Measurements from ENCODE around the gene PADI6. TPM values are rescaled to one million over a fixed set of nuclear protein-coding genes. Genes with fewer than 3 reads are reported as not detected.

Gene PADI6
- total RNA-seq, 1 donor from 2014 or later = not detected

- no peaks in the 10 kb centered on the region for H3K9me3 Mint-ChIP-seq (ENCODE audit: unreplicated experiment)
- H3K27ac Mint-ChIP-seq (ENCODE audit: unreplicated experiment) = no peak overlapping the region
- H3K4me3 Mint-ChIP-seq (ENCODE audit: unreplicated experiment) = no peak overlapping the region
- no peaks in the 10 kb centered on the region for H3K4me1 Mint-ChIP-seq (ENCODE audit: unreplicated experiment)
- no peaks in the 10 kb centered on the region for H3K36me3 Mint-ChIP-seq (ENCODE audit: unreplicated experiment)
- peaks cover 25% of the 10 kb centered on the region for H3K27me3 Mint-ChIP-seq (ENCODE audit: unreplicated experiment)
- TF ChIP-seq CTCF (IDR thresholded peaks at IDR 0.05) = no peak
- DNase-seq (ENCODE audit: extremely low spot score, unreplicated experiment) = no peak
These were observed 21.2 kb downstream of the PADI6 start for GRCh38 chr1:17393230-17393629.

DNA sequence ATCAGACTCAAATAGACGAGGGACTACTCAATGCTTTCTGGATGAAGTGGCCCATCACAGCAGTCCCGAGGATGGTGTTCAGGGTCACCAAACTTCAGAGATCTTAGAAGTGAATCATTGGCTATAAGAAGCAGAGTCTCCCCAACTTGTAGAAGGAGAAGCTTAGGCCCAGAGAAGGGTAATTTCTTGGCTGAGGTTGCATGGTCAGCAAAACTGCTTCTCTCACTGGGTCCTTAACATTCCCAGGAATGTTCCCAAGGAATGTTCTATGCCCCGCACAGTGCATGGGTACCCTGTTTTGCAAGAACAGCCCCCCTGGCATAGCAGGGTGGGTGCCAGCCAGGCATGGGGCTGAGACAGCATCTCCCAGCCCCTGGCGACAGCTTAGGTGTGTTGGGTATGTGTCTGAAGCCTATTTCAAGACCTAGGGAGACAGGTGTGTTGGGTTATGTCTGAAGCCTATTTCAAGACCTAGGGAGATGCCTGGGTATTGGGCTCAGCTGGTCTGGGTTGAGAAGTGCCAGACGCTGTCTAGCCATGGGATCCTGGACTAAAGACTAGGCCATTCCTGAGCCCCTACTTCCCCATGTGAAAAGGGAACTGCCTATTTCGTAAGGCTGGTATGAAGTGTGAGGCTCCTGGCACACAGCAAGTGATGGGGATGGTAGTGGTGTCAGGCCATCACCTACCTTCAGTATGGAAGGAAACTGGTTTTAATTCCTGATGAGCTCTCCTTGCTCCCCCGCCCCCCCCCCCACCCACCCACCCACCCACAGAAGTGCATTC, 26.1 kb downstream of the PADI6 start:
- Mint-ChIP-seq H3K9me3 (ENCODE audit: unreplicated experiment) (no peaks in the 10 kb centered on the region), H3K27ac (ENCODE audit: unreplicated experiment) (no peak overlapping the region), H3K27me3 (ENCODE audit: unreplicated experiment) (peaks cover 4% of the 10 kb centered on the region), H3K4me3 (ENCODE audit: unreplicated experiment) (no peak overlapping the region), H3K36me3 (ENCODE audit: unreplicated experiment) (no peaks in the 10 kb centered on the region), H3K4me1 (ENCODE audit: unreplicated experiment) (peaks cover 1% of the 10 kb centered on the region)
- no peak for TF ChIP-seq CTCF (IDR thresholded peaks at IDR 0.05)
- DNase-seq (ENCODE audit: extremely low spot score, unreplicated experiment) = no peak

DNA sequence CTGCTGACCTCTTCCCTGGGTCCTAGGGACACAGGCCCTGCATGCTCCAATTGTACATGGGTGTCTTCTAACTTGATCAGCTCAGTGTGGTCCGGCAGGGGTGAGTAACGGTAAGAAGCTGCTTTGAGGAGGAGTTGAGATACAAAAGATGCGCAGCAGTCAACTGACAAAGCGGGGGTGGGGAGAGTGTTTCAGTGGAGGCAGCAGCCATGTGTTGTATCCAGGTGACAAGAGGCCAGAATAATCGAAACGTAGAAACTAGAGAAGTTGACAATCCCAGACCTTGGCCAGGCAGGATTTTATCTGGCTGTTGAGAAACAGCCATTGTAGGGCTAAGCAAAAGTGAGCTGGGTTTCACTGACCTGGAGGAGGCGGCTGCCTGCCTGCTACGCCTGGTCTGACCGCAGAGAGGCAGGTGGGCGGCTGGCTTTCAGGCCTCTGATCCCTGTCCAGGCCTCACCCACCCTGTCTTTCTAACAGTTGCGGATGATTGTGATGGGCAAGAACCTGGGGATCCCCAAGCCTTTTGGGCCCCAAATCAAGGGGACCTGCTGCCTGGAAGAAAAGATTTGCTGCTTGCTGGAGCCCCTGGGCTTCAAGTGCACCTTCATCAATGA, 28.8 kb downstream of the PADI6 start:
- H3K4me3 Mint-ChIP-seq (ENCODE audit: unreplicated experiment) = no peak overlapping the region
- no peak for TF ChIP-seq CTCF (IDR thresholded peaks at IDR 0.05)
- no peaks in the 10 kb centered on the region for H3K27me3 Mint-ChIP-seq (ENCODE audit: unreplicated experiment)
- H3K9me3 Mint-ChIP-seq (ENCODE audit: unreplicated experiment) = no peaks in the 10 kb centered on the region
- no peaks in the 10 kb centered on the region for H3K36me3 Mint-ChIP-seq (ENCODE audit: unreplicated experiment)
- no peak overlapping the region for H3K27ac Mint-ChIP-seq (ENCODE audit: unreplicated experiment)
- peaks cover 6% of the 10 kb centered on the region for H3K4me1 Mint-ChIP-seq (ENCODE audit: unreplicated experiment)
- no peak for DNase-seq (ENCODE audit: extremely low spot score, unreplicated experiment)

DNA sequence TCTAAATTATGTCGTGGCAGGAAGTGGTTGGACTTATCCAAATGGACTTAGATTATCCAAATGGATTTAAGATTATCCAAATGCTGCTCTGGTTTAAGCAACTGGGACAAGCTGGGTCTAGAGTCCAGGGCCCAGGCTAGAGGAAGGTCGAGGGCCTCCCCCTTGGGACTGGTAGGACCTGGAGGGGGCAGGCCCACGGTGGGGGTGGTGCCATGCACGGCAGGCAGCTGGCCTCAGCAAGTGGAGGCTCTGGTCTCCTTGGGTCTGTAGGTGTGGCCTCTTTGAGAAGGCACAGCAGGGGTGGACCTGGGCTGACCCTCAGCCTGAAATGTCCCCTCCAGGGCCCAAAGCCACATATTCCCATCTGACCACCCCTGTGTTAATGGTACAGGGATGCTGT, 29.8 kb downstream of the PADI6 start:
- Mint-ChIP-seq H3K27me3 (ENCODE audit: unreplicated experiment) (no peaks in the 10 kb centered on the region), H3K27ac (ENCODE audit: unreplicated experiment) (no peak overlapping the region), H3K36me3 (ENCODE audit: unreplicated experiment) (peaks cover 2% of the 10 kb centered on the region), H3K4me3 (ENCODE audit: unreplicated experiment) (no peak overlapping the region), H3K9me3 (ENCODE audit: unreplicated experiment) (no peaks in the 10 kb centered on the region), H3K4me1 (ENCODE audit: unreplicated experiment) (peaks cover 11% of the 10 kb centered on the region)
- DNase-seq (ENCODE audit: extremely low spot score, unreplicated experiment) = no peak
- TF ChIP-seq CTCF (IDR thresholded peaks at IDR 0.05) = no peak

GRCh38 chr1:17403081-17403480, 31.1 kb downstream of the PADI6 start:
- peaks cover 13% of the 10 kb centered on the region for H3K36me3 Mint-ChIP-seq (ENCODE audit: unreplicated experiment)
- H3K4me1 Mint-ChIP-seq (ENCODE audit: unreplicated experiment) = peaks cover 13% of the 10 kb centered on the region
- no peaks in the 10 kb centered on the region for H3K27me3 Mint-ChIP-seq (ENCODE audit: unreplicated experiment)
- no peak for DNase-seq (ENCODE audit: extremely low spot score, unreplicated experiment)
- H3K4me3 Mint-ChIP-seq (ENCODE audit: unreplicated experiment) = no peak overlapping the region
- no peak overlapping the region for H3K27ac Mint-ChIP-seq (ENCODE audit: unreplicated experiment)
- no peak for TF ChIP-seq CTCF (IDR thresholded peaks at IDR 0.05)
- H3K9me3 Mint-ChIP-seq (ENCODE audit: unreplicated experiment) = no peaks in the 10 kb centered on the region

All from osteocyte (in vitro differentiated cells).